SK-N-SH treated with all-trans-retinoic acid at 6 μM for 48 hours (cell line): Measurements from ENCODE around the gene SLC38A4.

Source experiments
- ATAC-seq: fragments of 200-7000 bp; cut with Tn5 transposase; 3 replicates; pipeline ENCODE4 v1.9.1; 2020; ENCODE audit warnings: mild to moderate bottlenecking, moderate library complexity
- ARNTL ChIP-seq: fragments of 450-650 bp; formaldehyde crosslinking; IDR thresholded peaks from 2 replicates; pipeline ENCODE4 v1.5.0; 2020; ENCODE audit warnings: low read depth, mild to moderate bottlenecking, moderate library complexity, borderline replicate concordance
- BACH2 ChIP-seq: fragments of 250-450 bp; sonication (Bioruptor Pico); IDR thresholded peaks from 2 replicates; pipeline ENCODE4 v1.9.0; 2021; ENCODE audit warnings: mild to moderate bottlenecking, borderline replicate concordance
- CSDC2 ChIP-seq: fragments of 250-450 bp; sonication (Bioruptor Pico); IDR thresholded peaks from 2 replicates; pipeline ENCODE4 v1.5.0; 2020; ENCODE audit warnings: mild to moderate bottlenecking, moderate library complexity
- ESRRG ChIP-seq: fragments of 250-450 bp; sonication (Bioruptor Pico); IDR thresholded peaks from 2 replicates; pipeline ENCODE4 v1.6.1; 2021; ENCODE audit warnings: mild to moderate bottlenecking
- ISL1 ChIP-seq: fragments of 250-450 bp; sonication (Bioruptor Pico); IDR thresholded peaks from 2 replicates; pipeline ENCODE4 v2.1.2; 2022; ENCODE audit warnings: mild to moderate bottlenecking, moderate library complexity
- OSR1 ChIP-seq: fragments of 250-450 bp; sonication (Bioruptor Pico); IDR thresholded peaks from 2 replicates; pipeline ENCODE4 v1.8.0; 2022; ENCODE audit warnings: moderate library complexity, mild to moderate bottlenecking, inconsistent platforms
- POU6F1 ChIP-seq: fragments of 250-450 bp; sonication (Bioruptor Pico); IDR thresholded peaks from 2 replicates; pipeline ENCODE4 v1.8.0; 2021; ENCODE audit warnings: low read depth, mild to moderate bottlenecking, moderate library complexity, borderline replicate concordance
- PPARA ChIP-seq: fragments of 250-450 bp; sonication (Bioruptor Pico); IDR thresholded peaks from 2 replicates; pipeline ENCODE4 v1.5.0; 2020; ENCODE audit warnings: mild to moderate bottlenecking, borderline replicate concordance
- RARB ChIP-seq: fragments of 250-450 bp; sonication (Bioruptor Pico); IDR thresholded peaks from 2 replicates; pipeline ENCODE4 v1.8.0; 2021; ENCODE audit warnings: mild to moderate bottlenecking, moderate library complexity
- TCF4 ChIP-seq: fragments of 250-450 bp; sonication (Bioruptor Pico); IDR thresholded peaks from 2 replicates; pipeline ENCODE4 v1.8.0; 2021; ENCODE audit warnings: mild to moderate bottlenecking, moderate library complexity, borderline replicate concordance
- TOX ChIP-seq: fragments of 250-450 bp; sonication (Bioruptor Pico); IDR thresholded peaks from 2 replicates; pipeline ENCODE4 v1.8.0; 2021; ENCODE audit warnings: mild to moderate bottlenecking, moderate library complexity, borderline replicate concordance
- ZC3H10 ChIP-seq: fragments of 250-450 bp; sonication (Bioruptor Pico); IDR thresholded peaks from 2 replicates; pipeline ENCODE4 v1.5.1; 2021; ENCODE audit warnings: mild to moderate bottlenecking, moderate library complexity
- ZFP3 ChIP-seq: fragments of 250-450 bp; sonication (Bioruptor Pico); IDR thresholded peaks from 2 replicates; pipeline ENCODE4 v1.5.0; 2020; ENCODE audit warnings: mild to moderate bottlenecking, moderate library complexity
- ZFP30 ChIP-seq: fragments of 450-650 bp; formaldehyde crosslinking; IDR thresholded peaks from 2 replicates; pipeline ENCODE4 v1.5.0; 2022; ENCODE audit warnings: mild to moderate bottlenecking, moderate library complexity
- ZNF565 ChIP-seq: fragments of 450-650 bp; formaldehyde crosslinking; conservative IDR thresholded peaks from 2 replicates; pipeline ENCODE4 v1.5.0; 2020; ENCODE audit warnings: low read depth, mild to moderate bottlenecking, moderate library complexity
- ZNF70 ChIP-seq: fragments of 450-650 bp; formaldehyde crosslinking; IDR thresholded peaks from 2 replicates; pipeline ENCODE4 v1.5.0; 2020; ENCODE audit warnings: mild to moderate bottlenecking, moderate library complexity
- ZNF8 ChIP-seq: fragments of 450-650 bp; formaldehyde crosslinking; IDR thresholded peaks from 2 replicates; pipeline ENCODE4 v1.5.0; 2020; ENCODE audit warnings: mild to moderate bottlenecking, moderate library complexity
- TF ChIP-seq, protein P1 (sequence below): fragments of 250-450 bp; sonication (Bioruptor Pico); IDR thresholded peaks from 2 replicates; pipeline ENCODE4 v1.5.1; 2021; ENCODE audit warnings: mild to moderate bottlenecking, moderate library complexity
- TF ChIP-seq, protein P2 (sequence below): fragments of 250-450 bp; sonication (Bioruptor Pico); IDR thresholded peaks from 2 replicates; pipeline ENCODE4 v1.5.1; 2020; ENCODE audit warnings: low read depth, mild to moderate bottlenecking, moderate library complexity
- TF ChIP-seq, protein P3 (sequence below): fragments of 250-450 bp; sonication (Bioruptor Pico); IDR thresholded peaks from 2 replicates; pipeline ENCODE4 v1.8.0; 2020; ENCODE audit warnings: mild to moderate bottlenecking, moderate library complexity, borderline replicate concordance
- TF ChIP-seq, protein P4 (sequence below): fragments of 250-450 bp; sonication (Bioruptor Pico); IDR thresholded peaks from 2 replicates; pipeline ENCODE4 v1.5.0; 2020; ENCODE audit warnings: mild to moderate bottlenecking, moderate library complexity

Gene SLC38A4

GRCh38 chr12:46785382-46785781 is 40.4 kb downstream of the SLC38A4 start:
- ATAC-seq, result no peak

GRCh38 chr12:46783871-46784270 is 41.9 kb downstream of the SLC38A4 start:
- TF ChIP-seq TCF4 (no peak), ISL1 (CRISPR knock-in tag) (no peak), BACH2 (no peak), ZNF565 (CRISPR knock-in tag) (no peak), ZNF70 (CRISPR knock-in tag) (no peak), ZC3H10 (CRISPR knock-in tag) (no peak), POU6F1 (CRISPR knock-in tag) (no peak), ZFP30 (CRISPR knock-in tag) (no peak)
- TF ChIP-seq, protein P1, sequence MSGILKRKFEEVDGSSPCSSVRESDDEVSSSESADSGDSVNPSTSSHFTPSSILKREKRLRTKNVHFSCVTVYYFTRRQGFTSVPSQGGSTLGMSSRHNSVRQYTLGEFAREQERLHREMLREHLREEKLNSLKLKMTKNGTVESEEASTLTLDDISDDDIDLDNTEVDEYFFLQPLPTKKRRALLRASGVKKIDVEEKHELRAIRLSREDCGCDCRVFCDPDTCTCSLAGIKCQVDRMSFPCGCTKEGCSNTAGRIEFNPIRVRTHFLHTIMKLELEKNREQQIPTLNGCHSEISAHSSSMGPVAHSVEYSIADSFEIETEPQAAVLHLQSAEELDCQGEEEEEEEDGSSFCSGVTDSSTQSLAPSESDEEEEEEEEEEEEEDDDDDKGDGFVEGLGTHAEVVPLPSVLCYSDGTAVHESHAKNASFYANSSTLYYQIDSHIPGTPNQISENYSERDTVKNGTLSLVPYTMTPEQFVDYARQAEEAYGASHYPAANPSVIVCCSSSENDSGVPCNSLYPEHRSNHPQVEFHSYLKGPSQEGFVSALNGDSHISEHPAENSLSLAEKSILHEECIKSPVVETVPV (CRISPR knock-in tag), result no peak
- TF ChIP-seq, all 23 proteins: peak for 0

More at GRCh38 chr12:46785382-46785781, 40.4 kb downstream of the SLC38A4 start:
- TF ChIP-seq PPARA (CRISPR knock-in tag) (no peak), OSR1 (no peak)

DNA sequence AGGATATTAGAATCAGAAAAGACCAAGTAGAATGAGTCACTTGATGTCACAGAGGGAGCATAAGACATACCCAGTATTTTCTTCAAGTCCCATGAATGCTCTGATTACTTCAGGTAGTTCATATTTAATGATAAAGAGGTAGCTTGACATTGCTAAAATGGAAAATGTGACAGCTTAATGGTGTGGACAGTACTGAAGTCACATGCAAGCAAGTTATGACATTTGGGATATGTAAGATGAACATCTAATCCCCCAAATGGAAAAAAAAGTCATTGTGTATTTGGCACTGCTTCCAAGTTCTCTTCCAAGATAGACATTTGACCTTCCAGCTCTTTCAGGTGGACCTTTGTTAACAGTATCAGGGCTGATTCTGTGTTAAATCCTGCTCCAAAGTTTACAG is 45.9 kb downstream of the SLC38A4 start:
- no peak for ATAC-seq
- TF ChIP-seq, protein P2, sequence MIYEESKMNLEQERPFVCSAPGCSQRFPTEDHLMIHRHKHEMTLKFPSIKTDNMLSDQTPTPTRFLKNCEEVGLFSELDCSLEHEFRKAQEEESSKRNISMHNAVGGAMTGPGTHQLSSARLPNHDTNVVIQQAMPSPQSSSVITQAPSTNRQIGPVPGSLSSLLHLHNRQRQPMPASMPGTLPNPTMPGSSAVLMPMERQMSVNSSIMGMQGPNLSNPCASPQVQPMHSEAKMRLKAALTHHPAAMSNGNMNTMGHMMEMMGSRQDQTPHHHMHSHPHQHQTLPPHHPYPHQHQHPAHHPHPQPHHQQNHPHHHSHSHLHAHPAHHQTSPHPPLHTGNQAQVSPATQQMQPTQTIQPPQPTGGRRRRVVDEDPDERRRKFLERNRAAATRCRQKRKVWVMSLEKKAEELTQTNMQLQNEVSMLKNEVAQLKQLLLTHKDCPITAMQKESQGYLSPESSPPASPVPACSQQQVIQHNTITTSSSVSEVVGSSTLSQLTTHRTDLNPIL (CRISPR knock-in tag), result no peak
- no peak for TF ChIP-seq CSDC2
- TF ChIP-seq ZNF8 (CRISPR knock-in tag), result no peak
- TF ChIP-seq, protein P3, sequence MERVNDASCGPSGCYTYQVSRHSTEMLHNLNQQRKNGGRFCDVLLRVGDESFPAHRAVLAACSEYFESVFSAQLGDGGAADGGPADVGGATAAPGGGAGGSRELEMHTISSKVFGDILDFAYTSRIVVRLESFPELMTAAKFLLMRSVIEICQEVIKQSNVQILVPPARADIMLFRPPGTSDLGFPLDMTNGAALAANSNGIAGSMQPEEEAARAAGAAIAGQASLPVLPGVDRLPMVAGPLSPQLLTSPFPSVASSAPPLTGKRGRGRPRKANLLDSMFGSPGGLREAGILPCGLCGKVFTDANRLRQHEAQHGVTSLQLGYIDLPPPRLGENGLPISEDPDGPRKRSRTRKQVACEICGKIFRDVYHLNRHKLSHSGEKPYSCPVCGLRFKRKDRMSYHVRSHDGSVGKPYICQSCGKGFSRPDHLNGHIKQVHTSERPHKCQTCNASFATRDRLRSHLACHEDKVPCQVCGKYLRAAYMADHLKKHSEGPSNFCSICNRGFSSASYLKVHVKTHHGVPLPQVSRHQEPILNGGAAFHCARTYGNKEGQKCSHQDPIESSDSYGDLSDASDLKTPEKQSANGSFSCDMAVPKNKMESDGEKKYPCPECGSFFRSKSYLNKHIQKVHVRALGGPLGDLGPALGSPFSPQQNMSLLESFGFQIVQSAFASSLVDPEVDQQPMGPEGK, result no peak
- TF ChIP-seq, protein P1 (CRISPR knock-in tag), result no peak
- TF ChIP-seq POU6F1 (CRISPR knock-in tag), result no peak
- TF ChIP-seq ISL1 (CRISPR knock-in tag), result no peak
- no peak for TF ChIP-seq RARB (CRISPR knock-in tag)

More at GRCh38 chr12:46783871-46784270, 41.9 kb downstream of the SLC38A4 start:
- no peak for ATAC-seq

GRCh38 chr12:46779063-46779462 is 46.7 kb downstream of the SLC38A4 start:
- no peak for ATAC-seq
- TF ChIP-seq TOX (CRISPR knock-in tag), result no peak

DNA sequence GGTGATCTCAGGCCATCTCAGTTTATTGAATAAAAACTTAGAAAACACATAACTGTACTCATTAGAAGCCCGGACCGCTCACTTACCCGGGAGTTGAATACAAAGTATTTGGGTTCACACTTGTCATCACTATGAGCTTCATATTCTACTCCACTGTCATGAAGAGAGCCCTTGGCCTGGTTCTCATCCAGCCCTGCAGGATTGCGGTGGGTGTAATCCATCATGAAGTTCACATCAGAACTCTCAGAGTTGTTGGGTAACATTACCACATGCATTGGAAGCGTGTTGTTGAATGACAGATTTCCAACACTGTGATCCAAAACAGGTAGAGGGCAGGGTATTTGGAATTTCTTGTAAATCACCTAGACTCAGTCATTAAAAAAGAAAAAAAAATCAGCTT is 47.4 kb downstream of the SLC38A4 start:
- ATAC-seq, result no peak
- TF ChIP-seq ESRRG (no peak), ZFP30 (CRISPR knock-in tag) (no peak), TOX (CRISPR knock-in tag) (no peak), ZFP3 (CRISPR knock-in tag) (no peak), ZNF8 (CRISPR knock-in tag) (no peak), OSR1 (no peak), ZC3H10 (CRISPR knock-in tag) (no peak), ISL1 (CRISPR knock-in tag) (no peak), RARB (CRISPR knock-in tag) (no peak), ARNTL (CRISPR knock-in tag) (no peak), ZNF70 (CRISPR knock-in tag) (no peak)
- TF ChIP-seq, protein P4, sequence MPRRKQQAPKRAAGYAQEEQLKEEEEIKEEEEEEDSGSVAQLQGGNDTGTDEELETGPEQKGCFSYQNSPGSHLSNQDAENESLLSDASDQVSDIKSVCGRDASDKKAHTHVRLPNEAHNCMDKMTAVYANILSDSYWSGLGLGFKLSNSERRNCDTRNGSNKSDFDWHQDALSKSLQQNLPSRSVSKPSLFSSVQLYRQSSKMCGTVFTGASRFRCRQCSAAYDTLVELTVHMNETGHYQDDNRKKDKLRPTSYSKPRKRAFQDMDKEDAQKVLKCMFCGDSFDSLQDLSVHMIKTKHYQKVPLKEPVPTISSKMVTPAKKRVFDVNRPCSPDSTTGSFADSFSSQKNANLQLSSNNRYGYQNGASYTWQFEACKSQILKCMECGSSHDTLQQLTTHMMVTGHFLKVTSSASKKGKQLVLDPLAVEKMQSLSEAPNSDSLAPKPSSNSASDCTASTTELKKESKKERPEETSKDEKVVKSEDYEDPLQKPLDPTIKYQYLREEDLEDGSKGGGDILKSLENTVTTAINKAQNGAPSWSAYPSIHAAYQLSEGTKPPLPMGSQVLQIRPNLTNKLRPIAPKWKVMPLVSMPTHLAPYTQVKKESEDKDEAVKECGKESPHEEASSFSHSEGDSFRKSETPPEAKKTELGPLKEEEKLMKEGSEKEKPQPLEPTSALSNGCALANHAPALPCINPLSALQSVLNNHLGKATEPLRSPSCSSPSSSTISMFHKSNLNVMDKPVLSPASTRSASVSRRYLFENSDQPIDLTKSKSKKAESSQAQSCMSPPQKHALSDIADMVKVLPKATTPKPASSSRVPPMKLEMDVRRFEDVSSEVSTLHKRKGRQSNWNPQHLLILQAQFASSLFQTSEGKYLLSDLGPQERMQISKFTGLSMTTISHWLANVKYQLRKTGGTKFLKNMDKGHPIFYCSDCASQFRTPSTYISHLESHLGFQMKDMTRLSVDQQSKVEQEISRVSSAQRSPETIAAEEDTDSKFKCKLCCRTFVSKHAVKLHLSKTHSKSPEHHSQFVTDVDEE (CRISPR knock-in tag), result no peak
- TF ChIP-seq, protein P2 (CRISPR knock-in tag), result no peak
